ENCODE data around the gene BRK1.

The BRK1 gene

DNA sequence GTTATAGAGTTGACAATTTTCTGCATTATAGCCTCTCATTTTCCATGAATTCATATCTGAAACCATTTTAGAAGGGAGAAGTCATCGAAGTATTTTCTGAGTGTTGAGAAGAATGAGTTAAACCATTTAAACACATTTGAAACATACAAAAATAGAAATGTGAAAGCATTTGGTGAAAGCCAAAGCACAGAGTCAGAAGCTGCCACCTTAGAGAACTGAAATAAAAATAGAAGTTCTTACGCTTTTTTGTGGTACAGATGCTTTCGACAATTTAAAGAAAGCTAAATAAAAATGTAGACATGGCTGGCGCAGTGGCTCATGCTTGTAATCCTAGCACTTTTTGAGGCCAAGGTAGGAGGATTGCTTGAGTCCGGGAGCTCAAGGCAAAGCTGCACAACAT lies 16.4 kb upstream of the BRK1 start:
- TF ChIP-seq, protein P1, sequence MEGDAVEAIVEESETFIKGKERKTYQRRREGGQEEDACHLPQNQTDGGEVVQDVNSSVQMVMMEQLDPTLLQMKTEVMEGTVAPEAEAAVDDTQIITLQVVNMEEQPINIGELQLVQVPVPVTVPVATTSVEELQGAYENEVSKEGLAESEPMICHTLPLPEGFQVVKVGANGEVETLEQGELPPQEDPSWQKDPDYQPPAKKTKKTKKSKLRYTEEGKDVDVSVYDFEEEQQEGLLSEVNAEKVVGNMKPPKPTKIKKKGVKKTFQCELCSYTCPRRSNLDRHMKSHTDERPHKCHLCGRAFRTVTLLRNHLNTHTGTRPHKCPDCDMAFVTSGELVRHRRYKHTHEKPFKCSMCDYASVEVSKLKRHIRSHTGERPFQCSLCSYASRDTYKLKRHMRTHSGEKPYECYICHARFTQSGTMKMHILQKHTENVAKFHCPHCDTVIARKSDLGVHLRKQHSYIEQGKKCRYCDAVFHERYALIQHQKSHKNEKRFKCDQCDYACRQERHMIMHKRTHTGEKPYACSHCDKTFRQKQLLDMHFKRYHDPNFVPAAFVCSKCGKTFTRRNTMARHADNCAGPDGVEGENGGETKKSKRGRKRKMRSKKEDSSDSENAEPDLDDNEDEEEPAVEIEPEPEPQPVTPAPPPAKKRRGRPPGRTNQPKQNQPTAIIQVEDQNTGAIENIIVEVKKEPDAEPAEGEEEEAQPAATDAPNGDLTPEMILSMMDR (IDR thresholded peaks at IDR 0.05): no peak

DNA sequence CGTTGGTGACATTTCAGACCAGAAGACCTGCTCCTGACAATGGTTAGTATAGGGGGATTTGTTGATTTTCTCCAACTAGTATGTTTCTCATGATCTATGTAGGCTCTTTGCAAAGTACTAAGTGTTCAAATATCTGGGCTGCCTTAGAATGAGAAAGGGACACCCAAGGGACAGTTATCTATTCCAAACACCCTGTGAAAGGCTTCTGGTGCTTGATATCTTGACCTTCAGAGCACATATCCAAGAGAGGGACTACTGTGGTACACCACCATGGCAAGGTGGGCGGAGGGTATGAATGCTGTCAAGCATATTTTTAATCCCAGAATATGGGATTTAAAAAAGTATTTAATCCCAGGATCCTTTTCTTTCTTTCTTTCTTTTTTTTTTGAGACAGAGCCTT lies 8.6 kb upstream of the BRK1 start:
- TF ChIP-seq, protein P1 (IDR thresholded peaks at IDR 0.05): no peak

DNA sequence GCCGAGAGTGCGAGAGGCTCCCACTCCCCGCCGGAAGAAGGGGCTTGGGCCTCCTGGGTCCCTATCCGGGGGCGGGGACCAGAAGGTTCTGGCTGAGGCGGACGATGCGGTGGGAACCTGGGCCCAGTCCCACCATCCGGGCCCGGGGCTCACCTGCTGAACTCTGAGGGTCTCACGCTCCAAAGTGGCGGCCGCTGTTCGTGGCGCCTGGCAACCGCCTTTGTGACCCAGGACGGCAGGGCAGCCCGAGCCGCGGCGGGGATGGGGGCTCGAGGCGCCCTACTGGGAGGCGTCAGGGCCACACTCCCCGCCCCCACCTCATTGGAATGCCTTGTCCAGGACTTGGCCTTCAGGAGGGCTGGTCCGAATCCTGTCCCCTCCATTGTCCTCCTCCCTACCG lies 7.4 kb upstream of the BRK1 start, which contains the start of gene FANCD2OS:
FANCD2OS (minus strand) TSS at position 165 of the 400 bp plus-strand sequence. CDS start 3,481 bp downstream, outside the sequence.
- TF ChIP-seq, protein P1 (IDR thresholded peaks at IDR 0.05): no peak

DNA sequence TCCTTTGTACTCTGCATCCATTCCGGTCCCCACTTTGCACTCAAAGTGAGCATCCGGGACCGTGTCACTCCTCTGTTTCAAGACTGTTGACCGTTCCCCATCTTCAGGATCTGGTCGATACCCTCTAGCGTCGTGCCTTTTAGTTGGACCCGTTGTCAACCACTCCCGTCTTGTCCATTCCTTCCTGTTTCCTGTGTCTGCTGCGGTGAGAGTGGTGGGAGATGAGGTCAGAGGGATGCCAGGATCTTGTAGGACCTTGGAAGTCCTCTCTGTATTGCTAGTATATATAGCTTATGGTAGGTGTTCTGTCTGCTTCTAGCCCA lies 624 bp downstream of the BRK1 start:
- TF ChIP-seq, protein P1 (IDR thresholded peaks at IDR 0.05): no peak

DNA sequence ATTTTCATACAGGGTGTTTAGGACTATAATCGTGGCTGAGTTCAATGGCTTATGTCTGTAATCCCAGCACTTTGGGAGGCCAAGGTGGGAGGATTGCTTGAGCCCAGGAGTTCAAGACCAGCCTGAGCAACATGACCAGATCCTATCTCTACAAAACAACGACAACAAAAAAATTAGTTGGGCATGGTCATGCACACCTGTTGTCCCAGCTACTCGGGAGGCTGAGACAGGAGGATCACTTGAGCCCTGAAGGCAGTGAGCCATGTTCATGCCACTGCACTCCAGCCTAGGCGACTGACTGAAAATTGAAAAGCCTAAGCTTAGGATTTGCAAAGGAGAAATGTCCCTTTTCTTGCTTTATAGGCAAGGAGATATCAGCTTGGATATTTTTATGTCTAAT lies 1.5 kb downstream of the BRK1 start:
- TF ChIP-seq, protein P1 (IDR thresholded peaks at IDR 0.05): no peak

DNA sequence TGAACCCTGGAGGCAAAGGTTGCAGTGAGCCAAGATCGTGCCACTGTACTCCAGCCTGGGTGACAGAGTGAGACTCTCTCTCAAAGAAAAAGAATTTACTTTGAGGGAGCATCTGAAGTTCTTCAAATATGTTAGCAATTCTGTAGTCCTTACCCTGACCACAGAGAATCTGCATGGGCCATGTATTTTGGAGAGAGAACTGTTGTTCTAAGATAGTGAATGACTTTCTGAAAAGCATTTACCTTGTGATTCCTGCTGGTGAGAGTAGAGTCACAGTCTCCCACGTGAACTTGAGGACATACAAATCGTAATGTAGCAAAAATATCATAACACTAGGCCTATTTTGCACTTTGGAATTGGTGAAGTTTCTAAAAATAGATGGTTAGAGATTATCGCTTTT lies 3.9 kb downstream of the BRK1 start:
- TF ChIP-seq, protein P1 (IDR thresholded peaks at IDR 0.05): no peak

DNA sequence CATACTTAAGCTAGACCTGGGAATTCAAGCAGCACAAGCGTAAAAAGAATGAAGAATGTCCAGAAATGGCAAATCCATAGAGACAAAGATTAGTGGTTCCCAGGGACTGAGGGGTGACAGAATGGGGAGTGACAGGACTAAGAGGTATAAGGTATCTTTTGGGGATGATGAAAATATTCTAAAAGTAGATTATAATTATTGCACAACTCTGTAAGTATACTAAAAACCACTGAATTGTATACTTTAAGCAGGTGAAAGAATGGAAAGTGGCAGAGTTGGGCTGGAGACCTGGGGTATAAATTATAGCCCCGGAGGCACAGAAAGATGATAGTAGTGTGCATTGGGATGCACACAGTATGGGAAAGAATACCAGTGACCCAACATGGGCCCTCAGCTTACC lies 5.6 kb downstream of the BRK1 start:
- TF ChIP-seq, protein P1 (IDR thresholded peaks at IDR 0.05): no peak

DNA sequence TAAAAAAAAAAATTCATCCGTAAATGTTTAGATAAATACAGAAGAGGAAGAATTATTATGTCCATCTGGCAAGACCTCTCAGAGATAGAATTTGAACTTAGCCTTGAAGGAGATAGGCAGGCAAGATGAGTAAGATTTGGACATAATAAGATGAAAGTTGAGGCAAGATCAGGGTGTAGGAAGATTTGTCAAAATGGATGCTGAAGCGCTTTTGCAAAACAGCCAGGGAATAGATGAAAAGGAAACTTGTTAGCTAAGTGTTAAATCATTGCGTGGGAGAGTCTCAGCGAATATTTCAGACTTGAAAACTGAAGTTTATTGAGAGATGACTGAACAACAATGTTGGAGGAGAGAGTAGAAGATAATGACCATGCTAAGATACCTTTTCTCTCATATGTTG lies 7.2 kb downstream of the BRK1 start:
- TF ChIP-seq, protein P1 (IDR thresholded peaks at IDR 0.05): no peak
